ENCODE data around the gene CDK19.

CDK19 gene

GRCh38 chr6:110612298-110612697 lies 203.0 kb downstream of the CDK19 start:
- Histone ChIP-seq H4K8ac (ENCODE audit: low read length) (no peak overlapping the region), H2BK12ac (ENCODE audit: low read length in 2 of 2) (no peak overlapping the region), H3K79me1 (replicated peaks; ENCODE audit: low read length, poor library complexity, severe bottlenecking) (peaks cover 4% of the 10 kb centered on the region), H3K9me3 (ENCODE audit: control insufficient read depth, low read length) (no peaks in the 10 kb centered on the region), H3K4me3 (ENCODE audit: insufficient read depth in 1 of 2, low read depth in 1 of 2, low read length in 2 of 2) (no peak overlapping the region), H2AFZ (ENCODE audit: low read depth, low read length) (no peak overlapping the region), H3K4ac (ENCODE audit: low read depth in 1 of 2, low read length in 2 of 2) (no peak overlapping the region), H3K9ac (ENCODE audit: low read length) (no peak overlapping the region), H3K27me3 (ENCODE audit: control insufficient read depth in 1 of 2, insufficient read depth in 1 of 2, low read length in 2 of 2) (no peaks in the 10 kb centered on the region), H3K27ac (ENCODE audit: low read length, poor library complexity, severe bottlenecking) (no peak overlapping the region), H3K4me1 (ENCODE audit: control insufficient read depth, insufficient read depth, low read depth, low read length) (no peaks in the 10 kb centered on the region), H3K14ac (ENCODE audit: low read length in 2 of 2) (no peak overlapping the region), H3K18ac (ENCODE audit: low read depth in 1 of 2, low read length in 2 of 2) (no peak overlapping the region), H3K4me2 (ENCODE audit: low read length, poor library complexity, severe bottlenecking) (no peak overlapping the region), H3K36me3 (ENCODE audit: control insufficient read depth in 1 of 2, insufficient read depth in 2 of 2, low read depth in 1 of 2, low read length in 2 of 2) (peaks cover 4 to 25% of the 10 kb centered on the region in 2 experiments), H4K91ac (ENCODE audit: low read length) (no peak overlapping the region), H2BK5ac (ENCODE audit: low read depth, low read length, poor library complexity, severe bottlenecking) (no peak overlapping the region), H2AK5ac (ENCODE audit: low read length, severe bottlenecking) (no peak overlapping the region), H2BK120ac (ENCODE audit: low read depth, low read length) (no peak overlapping the region), H3K23ac (ENCODE audit: low read length in 2 of 2) (no peak overlapping the region), H2BK15ac (ENCODE audit: low read depth, poor library complexity, severe bottlenecking) (no peak overlapping the region)
- WGBS, result no CpG with 5 or more reads among the region's 1 CpG
- no peak for DNase-seq

- Histone ChIP-seq H3K23ac (ENCODE audit: low read length in 2 of 2) (no peak overlapping the region), H3K4me3 (ENCODE audit: insufficient read depth in 1 of 2, low read depth in 1 of 2, low read length in 2 of 2) (no peak overlapping the region), H3K79me1 (replicated peaks; ENCODE audit: low read length, poor library complexity, severe bottlenecking) (no peaks in the 10 kb centered on the region), H3K9ac (ENCODE audit: low read length) (no peak overlapping the region), H2AFZ (ENCODE audit: low read depth, low read length) (no peak overlapping the region), H3K18ac (ENCODE audit: low read depth in 1 of 2, low read length in 2 of 2) (no peak overlapping the region), H2BK5ac (ENCODE audit: low read depth, low read length, poor library complexity, severe bottlenecking) (no peak overlapping the region), H4K91ac (ENCODE audit: low read length) (no peak overlapping the region), H3K4me1 (ENCODE audit: control insufficient read depth, insufficient read depth, low read depth, low read length) (no peaks in the 10 kb centered on the region), H2AK5ac (ENCODE audit: low read length, severe bottlenecking) (no peak overlapping the region), H3K27me3 (ENCODE audit: control insufficient read depth in 1 of 2, insufficient read depth in 1 of 2, low read length in 2 of 2) (no peaks in the 10 kb centered on the region), H3K14ac (ENCODE audit: low read length in 2 of 2) (no peak overlapping the region), H3K27ac (ENCODE audit: low read length, poor library complexity, severe bottlenecking) (no peak overlapping the region), H3K36me3 (ENCODE audit: control insufficient read depth in 1 of 2, insufficient read depth in 2 of 2, low read depth in 1 of 2, low read length in 2 of 2) (peaks cover 0 to 15% of the 10 kb centered on the region in 2 experiments), H3K4me2 (ENCODE audit: low read length, poor library complexity, severe bottlenecking) (no peak overlapping the region), H3K9me3 (ENCODE audit: control insufficient read depth, low read length) (no peaks in the 10 kb centered on the region), H2BK120ac (ENCODE audit: low read depth, low read length) (no peak overlapping the region), H4K8ac (ENCODE audit: low read length) (no peak overlapping the region), H2BK15ac (ENCODE audit: low read depth, poor library complexity, severe bottlenecking) (no peak overlapping the region), H2BK12ac (ENCODE audit: low read length in 2 of 2) (no peak overlapping the region), H3K4ac (ENCODE audit: low read depth in 1 of 2, low read length in 2 of 2) (no peak overlapping the region)
- WGBS, result no CpG with 5 or more reads among the region's 2 CpGs
- DNase-seq, result no peak
Measured at GRCh38 chr6:110609101-110609500, 206.2 kb downstream of the CDK19 start.

GRCh38 chr6:110608151-110608550 lies 207.1 kb downstream of the CDK19 start:
- WGBS, result 94% methylated on average over 2 of the region's 2 CpGs

GRCh38 chr6:110606151-110606550 lies 209.1 kb downstream of the CDK19 start:
- 98% methylated on average over 4 of the region's 4 CpGs for WGBS
- no peaks in the 10 kb centered on the region for H3K4me1 ChIP-seq (ENCODE audit: control insufficient read depth, insufficient read depth, low read depth, low read length)
- no peak overlapping the region for H2BK12ac ChIP-seq (ENCODE audit: low read length in 2 of 2)
- no peak overlapping the region for H3K23ac ChIP-seq (ENCODE audit: low read length in 2 of 2)
- no peak overlapping the region for H4K91ac ChIP-seq (ENCODE audit: low read length)
- H2AFZ ChIP-seq (ENCODE audit: low read depth, low read length), result no peak overlapping the region
- H3K27ac ChIP-seq (ENCODE audit: low read length, poor library complexity, severe bottlenecking), result no peak overlapping the region
- H3K4me2 ChIP-seq (ENCODE audit: low read length, poor library complexity, severe bottlenecking), result no peak overlapping the region
- no peak overlapping the region for H2BK15ac ChIP-seq (ENCODE audit: low read depth, poor library complexity, severe bottlenecking)
- H2BK5ac ChIP-seq (ENCODE audit: low read depth, low read length, poor library complexity, severe bottlenecking), result no peak overlapping the region
- no peak overlapping the region for H2AK5ac ChIP-seq (ENCODE audit: low read length, severe bottlenecking)
- H3K4me3 ChIP-seq (ENCODE audit: insufficient read depth in 1 of 2, low read depth in 1 of 2, low read length in 2 of 2), result no peak overlapping the region
- H3K9ac ChIP-seq (ENCODE audit: low read length), result no peak overlapping the region
- H3K36me3 ChIP-seq (ENCODE audit: control insufficient read depth in 1 of 2, insufficient read depth in 2 of 2, low read depth in 1 of 2, low read length in 2 of 2), result no peaks in the 10 kb centered on the region
- H3K14ac ChIP-seq (ENCODE audit: low read length in 2 of 2), result no peak overlapping the region
- H4K8ac ChIP-seq (ENCODE audit: low read length), result no peak overlapping the region
- H3K9me3 ChIP-seq (ENCODE audit: control insufficient read depth, low read length), result no peaks in the 10 kb centered on the region
- no peak overlapping the region for H3K18ac ChIP-seq (ENCODE audit: low read depth in 1 of 2, low read length in 2 of 2)
- no peaks in the 10 kb centered on the region for H3K27me3 ChIP-seq (ENCODE audit: control insufficient read depth in 1 of 2, insufficient read depth in 1 of 2, low read length in 2 of 2)
- no peak for DNase-seq
- H3K79me1 ChIP-seq (replicated peaks; ENCODE audit: low read length, poor library complexity, severe bottlenecking), result no peaks in the 10 kb centered on the region
- H2BK120ac ChIP-seq (ENCODE audit: low read depth, low read length), result no peak overlapping the region
- H3K4ac ChIP-seq (ENCODE audit: low read depth in 1 of 2, low read length in 2 of 2), result no peak overlapping the region

More at GRCh38 chr6:110608151-110608550, 207.1 kb downstream of the CDK19 start:
- Histone ChIP-seq H3K23ac (ENCODE audit: low read length in 2 of 2) (no peak overlapping the region), H2BK120ac (ENCODE audit: low read depth, low read length) (no peak overlapping the region), H3K9me3 (ENCODE audit: control insufficient read depth, low read length) (no peaks in the 10 kb centered on the region), H2AFZ (ENCODE audit: low read depth, low read length) (no peak overlapping the region), H3K14ac (ENCODE audit: low read length in 2 of 2) (no peak overlapping the region), H3K27ac (ENCODE audit: low read length, poor library complexity, severe bottlenecking) (no peak overlapping the region), H2BK12ac (ENCODE audit: low read length in 2 of 2) (no peak overlapping the region), H3K4ac (ENCODE audit: low read depth in 1 of 2, low read length in 2 of 2) (no peak overlapping the region), H2AK5ac (ENCODE audit: low read length, severe bottlenecking) (no peak overlapping the region), H4K91ac (ENCODE audit: low read length) (no peak overlapping the region), H3K4me1 (ENCODE audit: control insufficient read depth, insufficient read depth, low read depth, low read length) (no peaks in the 10 kb centered on the region), H3K9ac (ENCODE audit: low read length) (no peak overlapping the region), H2BK5ac (ENCODE audit: low read depth, low read length, poor library complexity, severe bottlenecking) (no peak overlapping the region), H2BK15ac (ENCODE audit: low read depth, poor library complexity, severe bottlenecking) (no peak overlapping the region), H3K27me3 (ENCODE audit: control insufficient read depth in 1 of 2, insufficient read depth in 1 of 2, low read length in 2 of 2) (no peaks in the 10 kb centered on the region), H3K36me3 (ENCODE audit: control insufficient read depth in 1 of 2, insufficient read depth in 2 of 2, low read depth in 1 of 2, low read length in 2 of 2) (peaks cover 0 to 8% of the 10 kb centered on the region in 2 experiments), H4K8ac (ENCODE audit: low read length) (no peak overlapping the region), H3K18ac (ENCODE audit: low read depth in 1 of 2, low read length in 2 of 2) (no peak overlapping the region), H3K79me1 (replicated peaks; ENCODE audit: low read length, poor library complexity, severe bottlenecking) (no peaks in the 10 kb centered on the region), H3K4me2 (ENCODE audit: low read length, poor library complexity, severe bottlenecking) (no peak overlapping the region), H3K4me3 (ENCODE audit: insufficient read depth in 1 of 2, low read depth in 1 of 2, low read length in 2 of 2) (no peak overlapping the region)
- no peak for DNase-seq
